ENCODE results near the gene SCML2.

Gene SCML2

GRCh38 chrX:18348047-18348446 lies 6.4 kb downstream of the SCML2 start:
- peaks cover 4% of the 10 kb centered on the region for H3K9me3 ChIP-seq (ENCODE audit: control insufficient read depth, insufficient read depth, low read length)
- H3K4me3 ChIP-seq (ENCODE audit: low read depth, low read length) = no peak overlapping the region
- no peaks in the 10 kb centered on the region for H3K4me1 ChIP-seq (ENCODE audit: control insufficient read depth, insufficient read depth, low read length)
- H3K9ac ChIP-seq (ENCODE audit: low read depth, low read length) = no peak overlapping the region
- H3K36me3 ChIP-seq (ENCODE audit: control insufficient read depth, insufficient read depth, low read length) = no peaks in the 10 kb centered on the region
- H3K27me3 ChIP-seq (ENCODE audit: control insufficient read depth, insufficient read depth, low read length) = peaks cover 2% of the 10 kb centered on the region

GRCh38 chrX:18309401-18309800 lies 45.1 kb downstream of the SCML2 start:
- H3K4me3 ChIP-seq (ENCODE audit: low read depth, low read length) = no peak overlapping the region
- no peaks in the 10 kb centered on the region for H3K4me1 ChIP-seq (ENCODE audit: control insufficient read depth, insufficient read depth, low read length)
- H3K27me3 ChIP-seq (ENCODE audit: control insufficient read depth, insufficient read depth, low read length) = no peaks in the 10 kb centered on the region
- peaks cover 3% of the 10 kb centered on the region for H3K9me3 ChIP-seq (ENCODE audit: control insufficient read depth, insufficient read depth, low read length)
- no peaks in the 10 kb centered on the region for H3K36me3 ChIP-seq (ENCODE audit: control insufficient read depth, insufficient read depth, low read length)
- no peak overlapping the region for H3K9ac ChIP-seq (ENCODE audit: low read depth, low read length)

- Histone ChIP-seq H3K9me3 (ENCODE audit: control insufficient read depth, insufficient read depth, low read length) (no peaks in the 10 kb centered on the region), H3K4me3 (ENCODE audit: low read depth, low read length) (no peak overlapping the region), H3K27me3 (ENCODE audit: control insufficient read depth, insufficient read depth, low read length) (no peaks in the 10 kb centered on the region), H3K36me3 (ENCODE audit: control insufficient read depth, insufficient read depth, low read length) (no peaks in the 10 kb centered on the region), H3K4me1 (ENCODE audit: control insufficient read depth, insufficient read depth, low read length) (no peaks in the 10 kb centered on the region), H3K9ac (ENCODE audit: low read depth, low read length) (no peak overlapping the region)
Measured at GRCh38 chrX:18297251-18297650, 57.2 kb downstream of the SCML2 start.

- Histone ChIP-seq H3K36me3 (ENCODE audit: control insufficient read depth, insufficient read depth, low read length) (no peaks in the 10 kb centered on the region), H3K9ac (ENCODE audit: low read depth, low read length) (no peak overlapping the region), H3K4me1 (ENCODE audit: control insufficient read depth, insufficient read depth, low read length) (peaks cover 2% of the 10 kb centered on the region), H3K4me3 (ENCODE audit: low read depth, low read length) (no peak overlapping the region), H3K27me3 (ENCODE audit: control insufficient read depth, insufficient read depth, low read length) (no peaks in the 10 kb centered on the region), H3K9me3 (ENCODE audit: control insufficient read depth, insufficient read depth, low read length) (no peaks in the 10 kb centered on the region)
Measured at GRCh38 chrX:18294893-18295292, 59.6 kb downstream of the SCML2 start.

GRCh38 chrX:18291006-18291545 lies 63.4 kb downstream of the SCML2 start:
- H3K36me3 ChIP-seq (ENCODE audit: control insufficient read depth, insufficient read depth, low read length) = no peaks in the 10 kb centered on the region
- H3K9ac ChIP-seq (ENCODE audit: low read depth, low read length) = no peak overlapping the region
- H3K4me3 ChIP-seq (ENCODE audit: low read depth, low read length) = no peak overlapping the region
- H3K27me3 ChIP-seq (ENCODE audit: control insufficient read depth, insufficient read depth, low read length) = no peaks in the 10 kb centered on the region
- H3K4me1 ChIP-seq (ENCODE audit: control insufficient read depth, insufficient read depth, low read length) = peaks cover 12% of the 10 kb centered on the region
- no peaks in the 10 kb centered on the region for H3K9me3 ChIP-seq (ENCODE audit: control insufficient read depth, insufficient read depth, low read length)

DNA sequence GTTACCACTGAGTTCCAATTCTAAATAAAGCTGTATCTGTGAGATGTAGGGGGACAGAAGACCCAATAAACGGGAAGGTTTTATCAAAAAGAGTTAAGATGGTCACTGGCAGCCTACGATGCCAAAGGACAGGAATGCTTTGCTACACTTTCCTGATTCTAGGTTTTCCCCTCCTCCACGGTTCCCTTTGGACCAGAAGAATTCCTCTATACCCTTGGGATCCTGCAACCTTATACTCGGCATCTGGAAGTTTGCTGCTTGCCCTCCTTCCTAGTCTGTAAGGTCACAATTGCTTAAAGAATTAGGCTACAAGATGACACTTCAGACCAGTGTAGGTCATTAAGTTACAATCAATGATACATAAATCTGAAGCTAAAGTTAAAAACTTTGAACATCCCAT lies 64.3 kb downstream of the SCML2 start:
- no peak overlapping the region for H3K4me3 ChIP-seq (ENCODE audit: low read depth, low read length)
- H3K4me1 ChIP-seq (ENCODE audit: control insufficient read depth, insufficient read depth, low read length) = peaks cover 12% of the 10 kb centered on the region
- H3K36me3 ChIP-seq (ENCODE audit: control insufficient read depth, insufficient read depth, low read length) = no peaks in the 10 kb centered on the region
- no peaks in the 10 kb centered on the region for H3K27me3 ChIP-seq (ENCODE audit: control insufficient read depth, insufficient read depth, low read length)
- H3K9ac ChIP-seq (ENCODE audit: low read depth, low read length) = no peak overlapping the region
- H3K9me3 ChIP-seq (ENCODE audit: control insufficient read depth, insufficient read depth, low read length) = no peaks in the 10 kb centered on the region

GRCh38 chrX:18288716-18289115 lies 65.8 kb downstream of the SCML2 start:
- peak overlapping the region; percentile 18 for H3K9ac ChIP-seq (ENCODE audit: low read depth, low read length)
- peaks cover 12% of the 10 kb centered on the region for H3K4me1 ChIP-seq (ENCODE audit: control insufficient read depth, insufficient read depth, low read length)
- H3K36me3 ChIP-seq (ENCODE audit: control insufficient read depth, insufficient read depth, low read length) = no peaks in the 10 kb centered on the region
- no peaks in the 10 kb centered on the region for H3K27me3 ChIP-seq (ENCODE audit: control insufficient read depth, insufficient read depth, low read length)
- no peak overlapping the region for H3K4me3 ChIP-seq (ENCODE audit: low read depth, low read length)
- no peaks in the 10 kb centered on the region for H3K9me3 ChIP-seq (ENCODE audit: control insufficient read depth, insufficient read depth, low read length)

DNA sequence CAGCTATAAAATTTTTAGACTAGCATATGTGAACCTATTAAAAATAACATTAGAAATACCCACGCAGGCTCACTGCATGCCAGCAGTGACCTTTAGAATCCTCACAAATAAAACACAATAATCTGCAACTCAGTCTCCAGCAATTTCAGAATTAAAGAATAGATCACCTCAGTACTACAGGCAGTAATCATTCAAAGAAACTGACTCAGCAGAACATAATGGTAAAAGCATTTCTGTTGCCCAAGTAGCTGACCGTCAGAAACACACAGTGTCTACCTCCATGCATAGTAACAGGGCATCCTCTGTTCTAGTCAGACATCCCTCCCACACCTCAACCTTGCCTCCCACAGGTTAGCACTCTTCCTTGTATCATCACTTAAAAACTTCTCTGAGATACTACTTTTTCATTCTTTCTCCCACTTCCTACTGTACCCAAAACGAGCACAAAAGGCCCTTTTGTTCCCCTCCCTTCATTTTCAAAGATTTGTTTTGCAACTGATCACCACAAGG lies 68.1 kb downstream of the SCML2 start:
- no peaks in the 10 kb centered on the region for H3K36me3 ChIP-seq (ENCODE audit: control insufficient read depth, insufficient read depth, low read length)
- no peak overlapping the region for H3K4me3 ChIP-seq (ENCODE audit: low read depth, low read length)
- no peaks in the 10 kb centered on the region for H3K27me3 ChIP-seq (ENCODE audit: control insufficient read depth, insufficient read depth, low read length)
- H3K4me1 ChIP-seq (ENCODE audit: control insufficient read depth, insufficient read depth, low read length) = peaks cover 12% of the 10 kb centered on the region
- no peak overlapping the region for H3K9ac ChIP-seq (ENCODE audit: low read depth, low read length)
- no peaks in the 10 kb centered on the region for H3K9me3 ChIP-seq (ENCODE audit: control insufficient read depth, insufficient read depth, low read length)

GRCh38 chrX:18278449-18278848 lies 76.0 kb downstream of the SCML2 start:
- Histone ChIP-seq H3K36me3 (ENCODE audit: control insufficient read depth, insufficient read depth, low read length) (no peaks in the 10 kb centered on the region), H3K4me1 (ENCODE audit: control insufficient read depth, insufficient read depth, low read length) (no peaks in the 10 kb centered on the region), H3K27me3 (ENCODE audit: control insufficient read depth, insufficient read depth, low read length) (no peaks in the 10 kb centered on the region), H3K9me3 (ENCODE audit: control insufficient read depth, insufficient read depth, low read length) (no peaks in the 10 kb centered on the region), H3K9ac (ENCODE audit: low read depth, low read length) (no peak overlapping the region), H3K4me3 (ENCODE audit: low read depth, low read length) (no peak overlapping the region)

- Histone ChIP-seq H3K36me3 (ENCODE audit: control insufficient read depth, insufficient read depth, low read length) (no peaks in the 10 kb centered on the region), H3K9ac (ENCODE audit: low read depth, low read length) (no peak overlapping the region), H3K9me3 (ENCODE audit: control insufficient read depth, insufficient read depth, low read length) (no peaks in the 10 kb centered on the region), H3K4me1 (ENCODE audit: control insufficient read depth, insufficient read depth, low read length) (no peaks in the 10 kb centered on the region), H3K4me3 (ENCODE audit: low read depth, low read length) (no peak overlapping the region), H3K27me3 (ENCODE audit: control insufficient read depth, insufficient read depth, low read length) (no peaks in the 10 kb centered on the region)
Measured at GRCh38 chrX:18272222-18272621, 82.3 kb downstream of the SCML2 start.

DNA sequence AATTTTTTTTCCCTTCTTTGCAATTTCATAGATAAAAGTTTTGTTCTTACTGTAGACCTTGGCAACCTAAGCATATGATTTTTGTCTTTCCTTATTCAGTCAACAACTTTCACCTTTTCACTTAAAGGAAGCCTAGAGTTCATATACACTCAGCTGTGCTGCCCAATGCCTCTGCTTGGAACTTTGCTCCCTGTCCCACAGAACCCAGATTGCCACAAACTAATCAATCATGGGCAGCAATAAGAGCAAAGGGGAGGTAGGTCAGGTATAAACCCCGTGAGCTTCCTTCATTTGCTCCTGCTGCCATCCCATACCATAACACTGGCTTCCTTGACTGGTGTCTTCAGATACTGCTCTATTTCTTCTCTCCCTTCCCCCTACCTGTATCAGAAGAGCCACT lies 82.8 kb downstream of the SCML2 start:
- no peaks in the 10 kb centered on the region for H3K9me3 ChIP-seq (ENCODE audit: control insufficient read depth, insufficient read depth, low read length)
- H3K27me3 ChIP-seq (ENCODE audit: control insufficient read depth, insufficient read depth, low read length) = no peaks in the 10 kb centered on the region
- no peaks in the 10 kb centered on the region for H3K36me3 ChIP-seq (ENCODE audit: control insufficient read depth, insufficient read depth, low read length)
- H3K4me1 ChIP-seq (ENCODE audit: control insufficient read depth, insufficient read depth, low read length) = no peaks in the 10 kb centered on the region
- H3K9ac ChIP-seq (ENCODE audit: low read depth, low read length) = no peak overlapping the region
- no peak overlapping the region for H3K4me3 ChIP-seq (ENCODE audit: low read depth, low read length)

DNA sequence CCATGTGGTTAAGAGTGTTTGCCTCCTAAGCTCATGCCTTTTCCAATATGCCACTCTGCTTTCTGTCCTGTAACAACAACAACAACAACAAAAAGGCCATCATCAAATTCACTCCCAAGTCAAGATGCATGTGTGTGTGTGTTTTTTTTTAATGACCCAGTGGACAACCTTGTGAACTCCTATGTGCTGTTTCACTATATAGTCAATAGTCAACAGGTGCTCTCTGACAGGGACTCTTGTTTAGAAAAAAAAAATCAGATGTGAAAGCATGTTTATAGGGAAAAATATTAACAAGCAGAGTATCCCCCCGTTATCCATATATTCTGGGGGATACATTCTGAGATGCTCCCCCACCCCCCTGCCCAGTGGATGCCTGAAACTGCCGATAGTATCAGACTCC lies 83.2 kb downstream of the SCML2 start:
- H3K9ac ChIP-seq (ENCODE audit: low read depth, low read length) = no peak overlapping the region
- H3K36me3 ChIP-seq (ENCODE audit: control insufficient read depth, insufficient read depth, low read length) = no peaks in the 10 kb centered on the region
- H3K27me3 ChIP-seq (ENCODE audit: control insufficient read depth, insufficient read depth, low read length) = no peaks in the 10 kb centered on the region
- H3K4me1 ChIP-seq (ENCODE audit: control insufficient read depth, insufficient read depth, low read length) = no peaks in the 10 kb centered on the region
- H3K9me3 ChIP-seq (ENCODE audit: control insufficient read depth, insufficient read depth, low read length) = no peaks in the 10 kb centered on the region
- no peak overlapping the region for H3K4me3 ChIP-seq (ENCODE audit: low read depth, low read length)
